NCI-H1048 (cell line): ENCODE data around the gene DIS3L2.
"Not testable (repeated sequence)": the region's sequence is repeated elsewhere in the genome, so short reads cannot be mapped to it uniquely, and the experiment has no call there.

Source experiments
- DNase-seq: peaks from one replicate; lab custom pipeline; 2025; lab: John Stamatoyannopoulos, UW

Gene DIS3L2

GRCh38 chr2:232350804-232351685, 389.5 kb downstream of the DIS3L2 start:
- no peak for DNase-seq

DNA sequence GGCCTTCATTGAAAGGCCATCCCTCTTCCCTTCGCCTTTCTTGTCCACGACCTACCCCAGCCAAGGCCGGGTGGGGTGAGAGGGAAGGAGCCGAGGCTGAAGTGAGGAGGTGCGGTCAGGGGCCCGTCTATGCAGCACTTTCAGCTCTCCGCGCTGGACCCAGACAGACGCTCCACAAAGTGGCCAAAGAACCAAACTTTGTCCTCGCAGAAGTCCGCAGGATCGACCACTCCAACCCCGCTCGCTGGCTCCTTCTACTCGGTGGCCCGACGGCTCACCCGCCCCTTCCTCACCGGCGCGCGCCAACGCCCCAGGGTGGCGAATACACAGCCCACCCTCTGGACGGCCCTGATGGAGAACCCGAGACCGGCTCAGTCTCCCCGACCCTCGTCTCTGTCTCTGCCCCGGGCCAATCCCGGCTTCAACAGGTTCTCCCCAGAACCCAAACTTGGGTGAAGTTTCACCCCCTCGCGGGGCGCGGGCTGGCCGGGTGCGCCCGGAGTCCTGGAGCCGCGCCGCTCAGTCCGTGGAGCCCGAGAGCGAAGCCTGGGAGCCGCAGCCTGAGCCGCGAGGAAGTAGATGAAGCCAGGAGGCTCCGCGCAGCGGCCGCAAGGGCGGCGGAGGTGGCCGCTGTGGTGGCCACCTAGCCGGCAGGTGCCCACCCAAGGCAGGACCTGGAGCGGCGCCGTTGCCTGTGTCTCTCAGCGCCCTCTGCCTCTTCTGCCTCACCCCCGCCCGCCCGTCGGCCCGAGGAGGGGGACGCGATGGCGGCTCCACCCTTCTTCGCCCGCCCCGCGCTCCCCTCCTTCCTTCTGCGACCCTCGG, 390.4 kb downstream of the DIS3L2 start:
- no peak for DNase-seq

GRCh38 chr2:232352511-232353091, 391.1 kb downstream of the DIS3L2 start:
- no peak for DNase-seq

- DNase-seq, result no peak
These were observed 391.6 kb downstream of the DIS3L2 start for GRCh38 chr2:232353096-232353495.

DNA sequence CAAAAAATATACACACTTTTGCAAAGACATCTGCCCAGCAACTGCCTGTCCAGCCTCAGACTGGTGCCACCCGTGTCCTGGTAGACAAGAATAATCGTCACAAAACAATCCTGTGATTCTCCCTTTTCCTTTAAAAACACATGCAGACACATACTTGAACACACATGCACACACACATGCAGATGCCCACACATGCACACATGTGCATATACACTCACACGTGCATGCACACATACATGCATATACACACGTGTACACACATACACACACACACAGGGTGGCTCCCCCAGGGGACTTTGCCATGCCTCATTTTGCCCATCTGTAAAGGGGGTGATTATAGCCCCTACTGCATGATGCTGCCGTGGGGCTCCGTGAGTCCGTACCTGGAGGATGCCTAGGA, 392.1 kb downstream of the DIS3L2 start:
- no peak for DNase-seq

- DNase-seq, result no peak
These were observed 392.6 kb downstream of the DIS3L2 start for GRCh38 chr2:232354069-232354468.

GRCh38 chr2:232361646-232362045, 400.1 kb downstream of the DIS3L2 start:
- DNase-seq, result no peak

- no peak for DNase-seq
These were observed 400.8 kb downstream of the DIS3L2 start for GRCh38 chr2:232362174-232362900.

DNA sequence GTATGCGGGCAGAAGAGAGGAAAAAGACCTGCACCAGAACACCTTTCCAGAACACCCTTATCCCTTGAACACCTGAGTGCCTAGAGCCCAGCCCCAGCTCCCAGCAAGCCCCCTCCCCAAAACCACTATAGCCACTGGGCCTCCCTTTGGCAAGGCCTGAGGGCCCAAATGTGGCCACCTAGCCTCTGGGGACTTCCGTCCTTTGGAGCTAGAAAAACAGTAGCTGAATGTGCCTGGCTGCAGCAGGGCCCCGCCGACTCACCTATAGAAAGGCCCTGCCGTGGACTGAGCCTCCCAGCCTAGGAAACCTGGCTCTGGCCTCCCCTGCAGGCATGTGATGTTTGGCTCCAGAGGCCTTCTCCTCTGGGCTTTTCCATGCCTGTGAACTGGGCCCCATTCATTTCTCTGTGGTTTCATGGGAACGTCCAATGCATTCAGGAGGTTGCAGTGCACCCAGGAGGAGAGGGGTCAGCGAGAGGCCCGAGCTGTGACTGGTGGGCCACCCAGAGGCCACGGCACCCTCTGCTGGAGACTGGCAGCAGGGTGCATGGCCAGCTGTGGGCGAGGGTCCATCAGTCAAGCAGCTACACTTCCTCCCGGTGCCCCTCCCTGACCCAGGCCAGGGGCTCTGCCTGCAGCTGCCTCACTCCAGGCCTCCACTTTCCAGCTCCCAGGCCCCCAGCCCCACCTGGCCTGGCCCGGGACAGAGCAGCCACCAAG, 401.7 kb downstream of the DIS3L2 start:
- DNase-seq, result not testable (repeated sequence)

DNA sequence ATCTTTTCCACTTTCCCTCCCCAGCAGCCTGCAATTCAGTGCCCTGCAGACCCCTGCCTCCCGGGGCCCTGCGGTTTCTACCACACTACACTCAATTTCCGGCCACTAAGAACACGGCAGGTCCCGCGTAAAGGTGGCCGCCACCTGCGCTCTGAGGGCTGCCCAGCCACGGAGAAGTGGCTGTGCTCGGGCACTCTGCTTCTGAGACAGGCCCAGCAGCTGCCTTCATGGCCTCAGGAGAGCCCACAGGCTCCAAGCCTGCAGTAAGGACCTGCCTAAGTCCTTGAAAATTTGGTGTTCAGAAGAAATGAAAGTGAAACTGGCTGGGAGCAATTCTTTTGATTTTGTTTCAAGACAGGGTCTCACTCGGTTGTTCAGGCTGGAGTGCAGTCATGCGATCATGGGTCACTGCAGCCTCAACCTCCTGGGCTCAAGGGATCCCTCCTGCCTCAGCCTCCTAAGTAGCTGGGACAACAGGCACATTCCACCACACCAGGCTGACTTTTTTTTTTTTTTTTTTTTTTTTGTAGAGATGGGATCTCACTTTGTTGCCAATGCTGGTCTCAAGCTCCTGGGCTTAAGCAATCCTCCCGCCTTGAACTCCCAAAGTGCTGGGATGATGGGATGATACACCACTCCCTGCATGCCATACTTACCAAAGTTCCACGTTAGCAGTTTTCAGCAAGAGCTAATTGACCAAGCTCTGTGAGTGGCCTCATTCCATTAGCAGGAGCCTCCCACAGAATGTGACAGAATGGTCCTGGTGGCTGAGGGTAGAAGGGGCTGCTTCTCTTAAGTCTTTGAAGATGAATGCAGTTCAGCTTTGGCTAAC, 402.5 kb downstream of the DIS3L2 start:
- DNase-seq, result no peak

DNA sequence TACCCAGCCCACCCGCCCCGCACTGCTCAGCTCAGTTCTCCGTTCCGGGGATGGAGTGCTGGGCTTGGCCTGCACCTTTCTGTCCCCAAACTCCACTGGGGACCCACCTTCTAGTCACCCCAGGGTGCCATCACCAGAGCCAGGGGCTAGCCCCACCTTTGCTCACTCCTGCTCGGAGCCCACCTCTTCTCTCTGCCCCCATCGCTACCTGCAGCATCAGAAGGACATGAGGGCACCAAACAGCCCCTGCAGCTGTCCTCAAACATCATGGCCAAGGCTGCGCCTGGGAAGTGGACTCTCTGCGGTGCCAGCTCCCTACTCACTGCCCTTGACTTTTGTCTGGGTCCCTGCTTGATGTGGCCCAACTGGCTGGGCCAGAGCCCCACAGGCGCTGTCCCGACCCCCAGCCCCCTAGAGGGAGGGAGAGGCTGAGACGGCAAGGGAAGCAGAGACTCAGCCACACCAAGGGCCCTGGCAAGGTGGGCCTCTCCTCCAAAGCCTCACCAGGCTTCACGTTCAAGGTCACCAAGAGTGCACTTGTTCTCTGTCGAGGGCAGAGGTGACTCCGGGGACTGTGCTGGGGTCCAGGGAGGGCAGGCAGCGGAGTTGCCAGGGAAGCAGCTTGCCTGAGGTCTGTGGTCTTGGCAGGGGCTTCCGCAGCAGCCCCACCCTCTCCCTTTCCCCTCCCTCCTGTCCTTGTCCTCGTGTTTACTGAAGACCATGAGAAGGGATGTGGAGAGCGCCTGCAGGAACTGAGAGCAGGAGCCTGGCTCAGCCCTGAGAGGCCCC, 403.5 kb downstream of the DIS3L2 start:
- not testable (repeated sequence) for DNase-seq

GRCh38 chr2:232365621-232366321, 404.3 kb downstream of the DIS3L2 start:
- DNase-seq, result no peak

- DNase-seq, result not testable (repeated sequence)
These were observed 404.9 kb downstream of the DIS3L2 start for GRCh38 chr2:232366461-232366860.

- no peak for DNase-seq
These were observed 405.5 kb downstream of the DIS3L2 start for GRCh38 chr2:232367016-232367415.

GRCh38 chr2:232367591-232368233, 406.2 kb downstream of the DIS3L2 start:
- no peak for DNase-seq

DNA sequence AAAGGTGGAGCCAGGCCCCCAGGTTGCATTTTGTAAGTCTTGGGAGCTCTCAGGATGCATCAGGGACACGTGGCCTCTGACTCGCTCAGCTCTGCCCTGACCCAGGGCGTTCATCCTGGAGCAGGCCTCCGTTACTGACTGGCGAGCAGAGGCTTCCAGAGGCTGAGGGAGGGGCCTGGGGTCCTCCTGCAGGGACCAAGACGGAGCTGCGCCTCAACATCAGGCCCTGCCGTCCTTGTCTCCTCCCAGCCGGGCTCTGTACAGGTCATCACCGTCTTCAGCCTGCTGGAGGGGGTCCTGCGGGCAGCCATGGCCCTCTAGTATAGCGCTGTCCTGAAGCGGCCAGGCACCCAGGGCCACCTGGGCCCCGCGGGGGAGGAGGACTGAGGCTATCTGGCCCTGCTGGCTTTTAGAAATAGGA, 406.8 kb downstream of the DIS3L2 start:
- DNase-seq, result no peak

- DNase-seq, result no peak
These were observed 407.8 kb downstream of the DIS3L2 start for GRCh38 chr2:232369126-232369951.
